HG03060 (cell line): ENCODE measurements around the gene GATAD2B.

Experiments used
- ATAC-seq: cut with Tn5 transposase; IDR thresholded peaks from one replicate; pipeline ENCODE4 v1.9.1; 2021; ENCODE audit warnings: low read depth, moderate number of reproducible peaks; ENCODE audit not compliant: unreplicated experiment

The GATAD2B gene

DNA sequence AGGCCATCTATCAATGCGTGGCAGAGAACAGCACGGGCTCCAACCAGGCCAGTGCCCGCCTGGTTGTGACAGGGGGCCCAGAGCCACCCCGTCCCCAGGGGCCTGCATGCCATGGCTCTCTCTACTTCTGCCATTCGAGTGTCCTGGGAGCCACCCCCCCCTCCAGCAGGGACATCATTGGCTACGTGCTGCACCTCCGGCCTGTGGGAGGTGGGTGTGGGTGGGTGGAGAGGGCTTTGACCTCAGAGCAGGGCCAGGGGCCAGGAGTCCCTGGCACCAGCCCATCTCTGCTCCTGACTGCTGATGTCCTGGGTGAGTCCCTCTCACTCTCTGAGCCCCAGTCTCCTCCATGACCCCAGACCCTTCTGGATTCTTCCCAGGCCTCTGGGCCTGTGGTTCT is 122.3 kb downstream of the GATAD2B start:
- no peak for ATAC-seq

DNA sequence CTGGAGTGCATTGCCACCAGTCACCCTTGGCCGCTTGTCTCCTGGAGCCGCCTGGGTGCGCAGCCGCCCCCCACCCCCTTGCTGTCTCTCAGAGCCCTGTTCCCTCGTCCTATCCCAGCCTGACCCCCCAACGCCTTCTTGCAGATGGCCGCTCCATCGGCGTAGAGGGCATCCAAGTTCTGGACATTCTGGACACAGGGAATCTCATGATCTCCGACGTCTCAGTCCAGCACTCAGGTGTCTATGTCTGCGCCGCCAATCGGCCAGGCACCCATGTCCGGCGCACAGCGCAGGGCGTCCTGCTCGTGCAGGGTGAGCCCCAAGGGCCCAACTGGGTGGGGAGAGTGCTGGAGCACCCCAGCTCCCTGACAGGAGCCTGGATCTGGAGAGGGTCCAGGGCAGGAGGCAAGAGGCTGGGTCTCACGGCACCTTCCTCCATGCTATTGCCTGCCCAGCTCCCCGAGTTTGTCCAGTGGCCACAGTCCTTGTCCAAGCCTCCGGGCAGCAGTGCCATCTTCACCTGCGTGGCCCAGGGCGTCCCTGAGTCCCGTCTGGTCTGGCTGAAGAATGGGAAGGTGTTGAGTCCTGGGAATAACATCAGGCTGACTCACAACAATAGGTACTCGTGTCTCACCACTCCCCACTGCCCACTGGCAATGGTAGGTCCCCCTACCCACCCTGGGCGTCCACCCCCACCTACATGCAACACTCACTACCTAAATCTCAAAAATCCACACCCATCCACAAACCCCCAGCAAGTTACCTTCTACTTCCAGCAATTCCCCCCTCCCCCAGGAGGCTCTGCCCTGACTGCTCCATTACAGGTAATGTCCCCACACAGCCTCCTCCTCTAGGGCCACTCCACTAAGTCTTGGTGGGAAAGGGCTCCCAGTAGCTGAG is 123.0 kb downstream of the GATAD2B start:
- ATAC-seq, result no peak

DNA sequence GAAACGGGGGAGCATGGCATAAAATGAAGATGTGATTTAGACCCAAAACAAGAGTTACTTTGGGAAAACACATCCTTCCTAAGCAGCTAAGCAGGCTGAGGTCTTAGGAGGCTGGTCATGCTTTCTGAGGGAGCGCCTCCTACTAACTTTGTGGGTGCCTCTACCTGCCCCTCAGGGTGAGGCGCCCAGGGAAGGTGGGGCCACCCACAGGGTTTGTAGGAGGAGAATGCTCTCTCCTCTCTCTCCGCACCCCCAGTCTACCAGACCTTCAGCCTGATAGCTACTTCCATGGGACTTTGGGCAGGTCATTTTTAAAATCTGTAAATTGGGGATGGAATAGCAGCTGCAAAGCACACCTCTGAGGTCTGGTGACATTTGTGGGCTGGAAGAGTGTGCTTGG is 123.8 kb downstream of the GATAD2B start:
- no peak for ATAC-seq

DNA sequence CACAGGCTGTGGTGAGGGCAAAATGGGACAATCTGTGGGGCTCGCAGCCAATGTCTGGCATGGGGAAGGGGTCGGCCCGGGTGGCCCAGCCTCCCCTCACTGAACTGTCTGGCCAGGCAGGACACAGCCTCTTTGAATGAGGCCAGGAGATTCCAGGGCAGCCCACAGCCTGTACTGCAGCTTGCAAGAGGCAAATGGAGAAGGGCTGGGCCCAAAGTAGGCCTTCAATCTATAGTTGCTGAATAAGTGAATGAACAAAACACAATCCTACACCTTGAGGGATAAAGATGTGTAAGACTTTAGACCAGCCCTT is 124.3 kb downstream of the GATAD2B start:
- no peak for ATAC-seq

DNA sequence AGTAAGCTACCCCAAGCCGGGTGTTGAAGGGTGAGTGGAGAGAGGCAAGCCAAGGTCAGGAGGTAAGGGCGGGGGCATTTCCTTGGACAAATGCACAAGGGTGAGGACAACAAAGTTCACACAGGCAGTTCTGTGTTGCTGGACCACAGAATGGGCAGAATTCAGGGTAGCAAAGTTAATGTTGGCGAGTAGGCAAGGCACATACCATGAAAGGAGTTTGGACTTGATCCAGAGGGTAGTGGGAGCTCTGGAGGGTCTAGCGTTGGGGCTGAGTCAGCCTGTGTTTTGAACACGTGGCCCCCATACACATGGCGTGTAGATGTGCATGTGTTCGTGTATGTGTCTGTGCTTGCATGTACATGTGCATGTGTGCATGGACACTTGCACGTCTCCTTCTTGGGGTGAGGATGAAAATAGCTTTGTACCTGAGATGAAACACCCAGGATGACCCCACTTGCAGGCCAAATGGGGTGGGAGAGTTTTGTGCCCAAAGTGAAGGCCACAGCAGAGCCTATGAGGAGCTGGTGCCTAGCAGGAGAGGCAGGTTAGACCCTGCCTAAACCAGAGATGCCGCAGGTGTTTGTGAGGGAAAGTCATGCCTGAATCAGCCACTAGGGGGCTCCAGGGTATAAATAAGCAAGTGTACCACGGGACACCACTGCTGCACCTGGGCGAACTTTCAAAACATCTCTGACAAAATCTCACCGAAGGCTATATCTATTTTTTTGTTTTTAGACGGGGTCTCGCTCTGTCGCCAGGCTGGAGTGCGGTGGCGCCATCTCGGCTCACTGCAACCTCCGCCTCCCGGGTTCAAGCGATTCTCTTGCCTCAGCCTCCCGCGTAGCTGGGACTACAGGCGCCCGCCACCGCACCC is 125.7 kb downstream of the GATAD2B start:
- no peak for ATAC-seq

DNA sequence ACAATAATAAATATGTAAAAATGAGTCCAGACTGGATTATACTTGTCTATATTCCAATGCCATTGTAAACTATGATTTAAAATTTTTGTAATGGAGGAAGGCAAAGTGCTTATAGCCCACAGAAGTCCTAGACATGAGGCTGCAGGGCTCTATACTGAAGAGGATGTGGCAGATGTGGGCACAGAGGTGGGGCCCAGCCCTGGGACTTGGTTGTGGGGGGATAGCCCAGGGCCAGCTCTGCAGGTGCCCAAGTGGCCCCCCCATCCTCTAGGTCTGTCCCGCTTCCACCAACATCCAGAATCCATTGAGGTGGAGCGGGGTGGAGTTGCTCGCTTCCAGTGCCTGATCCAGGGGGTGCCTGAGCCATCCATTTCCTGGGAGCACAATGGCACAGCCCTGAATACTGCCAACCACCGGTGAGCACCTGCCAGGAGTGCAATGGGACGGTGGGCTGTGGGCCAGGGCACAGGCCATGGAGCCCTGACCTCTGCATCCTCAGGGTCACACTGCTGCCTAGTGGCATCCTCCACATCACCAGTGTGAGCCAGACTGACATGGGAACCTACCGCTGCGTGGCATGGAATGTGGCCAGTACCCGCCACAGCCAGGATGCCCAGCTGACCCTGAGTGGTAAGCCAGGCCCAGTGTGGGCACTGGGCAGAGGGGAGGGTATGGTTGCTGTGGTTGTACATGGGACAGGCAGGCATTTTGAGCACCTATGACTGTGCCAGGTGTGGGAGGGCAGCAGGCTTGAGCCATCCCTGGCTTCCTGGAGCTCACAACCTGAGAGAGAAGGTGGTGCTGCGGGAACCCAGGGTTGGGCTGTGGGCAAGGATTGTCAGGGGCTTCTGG is 126.6 kb downstream of the GATAD2B start:
- no peak for ATAC-seq

DNA sequence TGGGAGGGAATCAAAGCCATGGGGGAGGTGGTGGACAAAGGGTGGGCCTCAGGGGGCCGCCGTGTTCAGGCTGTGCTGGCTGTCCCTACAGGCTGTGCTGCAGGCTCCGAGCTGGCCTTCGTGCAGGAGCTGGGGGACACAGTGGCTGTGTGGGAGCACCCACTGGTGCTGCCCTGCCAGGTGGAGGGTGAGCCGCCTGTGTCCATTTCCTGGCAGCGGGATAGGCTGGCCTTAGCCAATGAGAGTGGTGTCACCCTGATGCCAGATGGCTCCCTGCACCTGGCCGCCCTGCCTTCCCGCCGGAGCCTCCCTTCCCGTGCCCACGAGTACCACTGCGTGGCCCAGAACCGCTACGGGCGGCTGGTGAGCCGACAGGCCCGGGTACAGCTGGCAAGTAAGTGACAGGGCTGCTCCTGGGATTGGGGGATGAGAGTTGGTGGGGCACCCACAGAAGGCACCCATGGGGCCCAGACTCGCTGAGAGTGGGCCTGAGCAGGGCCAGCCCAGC is 127.4 kb downstream of the GATAD2B start:
- ATAC-seq, result no peak

DNA sequence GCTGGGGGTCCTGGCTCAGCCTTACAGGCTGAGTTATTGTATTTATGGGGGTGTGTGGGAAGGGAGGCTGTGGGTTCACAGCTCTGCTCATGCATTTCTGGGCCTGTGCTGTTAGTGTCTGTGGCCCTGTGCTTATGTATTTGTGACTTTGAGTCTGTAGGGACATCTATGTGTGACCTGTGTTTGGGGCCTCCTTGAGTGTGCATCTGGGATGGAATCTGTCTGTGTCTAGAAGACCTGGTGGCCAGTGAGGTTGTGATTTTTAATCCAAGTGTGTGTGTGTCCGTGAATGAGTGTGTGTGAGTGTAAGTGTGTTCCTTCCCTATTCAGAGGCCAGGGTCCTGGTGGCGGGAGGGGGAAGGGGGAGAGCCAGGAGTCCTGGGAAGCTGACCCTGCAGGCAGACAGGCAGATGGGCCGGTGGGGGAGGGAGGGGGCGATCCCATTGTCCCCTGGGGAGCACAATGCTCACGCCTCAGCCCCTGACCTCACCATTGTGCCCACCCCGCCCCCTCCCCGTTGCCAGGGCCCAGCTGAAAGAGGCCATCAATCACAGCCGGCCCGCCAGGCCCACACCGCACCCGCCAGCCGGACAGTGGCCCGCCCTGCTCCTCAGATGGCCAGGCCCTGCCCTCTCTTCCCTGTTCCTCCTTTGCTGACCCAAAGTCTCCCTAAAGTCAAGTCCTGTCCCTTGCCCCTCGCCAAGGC is 128.0 kb downstream of the GATAD2B start:
- ATAC-seq, result no peak

DNA sequence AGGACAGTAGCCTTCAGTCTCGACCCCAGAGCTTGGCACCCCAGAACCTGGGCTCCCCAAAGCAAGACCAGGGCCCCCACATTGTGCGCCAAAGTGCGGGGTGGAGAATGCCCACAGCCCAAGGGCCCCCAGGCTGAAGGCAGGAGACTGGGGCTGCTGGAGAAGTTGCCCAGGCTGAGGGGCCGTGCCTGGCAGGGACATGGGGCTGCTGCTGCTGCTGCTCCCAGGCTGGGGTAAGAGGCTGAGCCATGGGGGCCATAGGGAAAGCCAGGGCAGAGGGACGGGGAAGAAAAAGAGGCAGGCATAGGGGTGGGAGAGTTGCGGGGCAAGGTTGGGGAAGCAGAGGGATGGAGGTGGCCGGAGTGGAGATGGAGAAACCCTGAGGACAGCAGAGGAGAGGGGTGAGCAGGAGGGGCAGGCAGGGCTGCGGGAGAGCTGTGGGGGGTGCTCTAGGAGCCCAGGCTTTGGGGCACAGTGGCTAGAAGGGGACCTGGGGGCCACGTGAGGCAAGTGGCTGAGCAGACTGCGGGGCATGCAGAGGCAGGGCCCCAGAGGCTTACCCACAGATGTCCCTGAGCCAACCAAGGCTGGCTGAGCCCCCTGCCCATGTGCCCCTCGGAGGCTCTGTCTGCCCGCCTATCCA is 128.7 kb downstream of the GATAD2B start:
- no peak for ATAC-seq

DNA sequence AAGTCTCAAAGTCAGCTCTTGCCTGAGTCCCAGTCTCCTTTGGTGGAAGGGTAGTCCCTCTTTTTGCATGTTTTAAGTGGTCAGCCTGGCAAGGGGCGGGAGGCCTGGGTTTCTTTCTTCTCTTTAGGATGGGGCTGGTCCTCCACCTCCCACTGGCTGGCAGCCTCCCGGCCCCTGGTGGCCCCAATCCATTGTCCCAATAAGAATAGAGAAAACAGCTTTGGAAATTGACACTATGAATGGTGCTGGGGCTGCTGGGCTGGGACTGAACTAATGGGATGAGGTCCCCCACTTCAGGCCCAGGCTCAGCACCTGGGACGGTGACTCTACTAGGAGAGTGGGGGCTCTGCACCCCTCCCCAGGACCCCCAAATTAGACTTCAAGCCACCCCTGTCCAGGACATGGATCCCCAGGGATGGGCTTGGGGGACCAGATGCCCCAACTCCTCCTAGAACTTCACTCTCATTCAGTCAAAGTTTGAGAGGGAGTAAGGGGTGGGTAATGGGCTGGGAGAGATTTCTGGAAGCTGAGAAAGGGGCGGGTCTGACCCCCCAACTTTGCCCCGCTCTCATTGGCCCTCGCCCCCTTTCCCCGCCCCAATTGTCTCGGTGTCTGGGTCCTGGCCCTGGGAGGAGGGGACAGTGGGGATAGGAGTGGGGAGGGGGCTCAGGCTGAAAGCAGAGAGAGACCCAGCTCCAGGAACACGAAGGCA is 129.4 kb downstream of the GATAD2B start:
- no peak for ATAC-seq

DNA sequence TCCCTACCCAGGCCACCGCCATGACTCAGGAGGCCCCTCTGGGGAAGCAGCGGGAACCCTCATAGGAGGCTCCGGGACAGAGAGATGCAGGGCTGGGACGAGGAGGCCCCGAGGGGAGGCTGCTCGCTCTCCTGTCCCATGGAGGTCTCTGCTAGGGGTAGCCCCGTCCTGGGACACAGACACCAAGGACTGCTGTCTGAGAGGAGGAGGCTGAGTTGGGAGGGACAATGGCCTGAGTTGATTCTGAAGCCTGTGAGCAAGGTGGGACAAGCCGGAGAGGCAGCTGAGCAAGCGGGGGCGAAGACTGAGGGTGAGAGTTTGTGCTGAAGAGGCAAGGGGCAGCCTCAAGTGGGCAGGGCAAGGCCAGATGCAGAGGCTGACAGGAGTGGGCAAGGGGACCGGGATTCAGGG is 130.1 kb downstream of the GATAD2B start:
- no peak for ATAC-seq

DNA sequence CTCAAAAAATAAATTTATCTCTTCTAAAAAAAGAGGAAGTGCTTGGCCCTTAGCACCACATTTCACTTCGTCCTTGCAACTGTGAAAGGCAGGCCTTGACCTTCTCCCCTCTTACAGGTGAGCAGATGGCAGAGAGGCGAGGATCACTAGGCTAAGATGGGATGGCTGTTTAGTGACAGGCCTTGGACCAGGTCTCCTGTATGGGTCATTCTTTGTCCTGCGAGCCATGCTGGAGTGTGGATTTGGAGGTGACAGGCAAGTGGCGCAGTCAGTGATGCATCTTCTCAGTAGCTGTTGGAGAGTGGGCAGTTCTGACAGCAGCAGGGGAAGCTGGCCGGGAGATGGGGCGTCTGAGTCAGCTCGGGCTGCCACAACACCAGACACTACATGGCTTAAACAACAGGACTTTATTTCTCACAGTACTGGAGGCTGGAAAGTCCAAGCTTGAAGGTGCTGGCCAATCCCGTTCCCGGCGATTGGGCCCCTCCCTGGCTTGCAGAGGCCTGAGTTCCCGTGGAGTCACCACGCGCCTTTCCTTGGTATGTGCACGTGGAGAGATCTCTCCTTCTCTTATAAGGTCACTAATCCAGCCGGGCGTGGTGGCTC is 131.0 kb downstream of the GATAD2B start:
- no peak for ATAC-seq

DNA sequence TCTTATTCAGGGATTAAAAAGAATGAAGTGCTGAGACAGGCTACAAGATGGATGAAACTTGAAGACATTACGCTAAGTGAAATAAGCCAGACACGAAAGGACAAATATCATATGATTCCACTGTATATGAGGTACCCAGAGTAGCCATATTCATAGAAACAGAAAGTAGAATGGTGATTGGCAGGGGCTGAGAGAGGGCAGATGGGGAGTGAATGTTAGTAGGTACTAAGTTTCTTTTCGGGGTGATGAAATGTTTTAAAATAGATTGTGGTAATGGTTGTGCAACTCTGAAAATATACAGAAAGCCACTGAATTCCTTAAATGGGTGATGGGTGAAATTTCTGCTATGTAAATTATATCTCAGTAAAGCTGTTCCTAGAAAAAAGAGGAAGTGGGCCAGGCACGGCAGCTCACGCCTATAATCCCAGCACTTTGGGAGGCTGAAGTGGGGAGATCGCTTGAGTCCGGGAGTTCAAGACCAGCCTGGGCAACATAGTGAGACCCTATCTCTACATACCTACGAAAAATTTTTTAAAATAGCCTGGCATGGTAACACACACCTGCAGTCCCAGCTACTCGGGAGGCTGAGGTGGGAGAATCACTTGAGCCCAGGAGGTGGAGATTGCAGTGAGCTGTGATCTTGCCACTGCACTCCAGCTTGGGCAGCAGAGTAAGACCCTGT is 131.7 kb downstream of the GATAD2B start:
- ATAC-seq, result peak; percentile 88

DNA sequence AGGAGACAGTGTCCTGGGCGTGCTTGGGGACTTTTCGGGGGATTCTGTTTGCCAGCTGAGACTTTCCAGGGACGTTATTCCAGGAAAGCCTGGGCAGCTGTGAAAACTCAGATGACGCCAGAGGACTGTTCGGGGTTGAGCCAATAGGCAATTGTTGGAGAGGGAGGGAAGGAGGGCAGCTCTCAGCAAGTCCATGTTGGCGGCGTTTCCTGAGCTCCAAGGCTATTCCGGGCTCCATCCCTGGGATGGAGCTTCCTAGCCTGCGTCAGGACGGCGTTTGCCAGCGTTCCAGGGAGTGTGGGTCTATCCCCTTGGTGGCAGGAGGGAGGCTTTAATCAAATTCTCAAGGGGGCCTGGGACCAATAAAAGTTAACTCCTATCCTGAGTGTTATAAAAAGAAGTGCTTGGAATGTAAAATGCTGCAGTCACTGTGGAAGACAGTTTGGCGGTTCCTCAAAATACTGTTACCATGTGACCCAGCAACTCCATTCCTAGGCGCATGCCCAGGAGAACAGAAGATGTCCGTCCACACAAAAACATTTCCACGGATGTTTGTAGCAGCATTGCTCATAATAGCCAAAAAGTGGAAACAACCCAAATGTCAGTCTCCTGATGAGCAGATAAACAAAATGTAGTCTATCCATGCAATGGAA is 132.3 kb downstream of the GATAD2B start:
- no peak for ATAC-seq

DNA sequence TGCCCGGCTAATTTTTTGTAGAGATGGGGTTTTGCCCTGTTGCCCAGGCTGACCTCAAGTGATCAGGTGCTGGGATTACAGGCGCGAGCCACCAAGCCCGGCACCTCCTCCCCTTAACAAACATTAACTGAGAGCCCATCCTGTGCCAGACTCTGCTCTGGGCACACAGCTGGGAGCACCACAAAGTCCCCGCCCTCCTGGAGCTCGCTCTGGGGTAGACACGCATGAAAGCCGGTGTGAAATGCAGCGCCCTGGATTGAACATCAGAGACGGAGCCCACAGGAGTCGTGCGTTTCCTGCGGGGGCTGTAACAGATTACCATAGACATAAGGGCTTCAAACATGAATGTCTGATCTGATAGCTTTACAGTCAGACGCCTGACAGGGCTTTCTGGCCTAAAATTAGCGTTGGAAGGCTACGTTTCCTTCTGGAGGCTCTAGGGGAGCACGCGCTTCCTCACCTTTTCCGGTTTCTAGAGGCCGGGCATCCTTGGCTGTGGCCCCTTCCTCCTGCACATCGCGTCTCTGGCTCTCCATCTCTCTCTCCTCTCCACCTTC is 133.2 kb downstream of the GATAD2B start:
- ATAC-seq, result no peak

DNA sequence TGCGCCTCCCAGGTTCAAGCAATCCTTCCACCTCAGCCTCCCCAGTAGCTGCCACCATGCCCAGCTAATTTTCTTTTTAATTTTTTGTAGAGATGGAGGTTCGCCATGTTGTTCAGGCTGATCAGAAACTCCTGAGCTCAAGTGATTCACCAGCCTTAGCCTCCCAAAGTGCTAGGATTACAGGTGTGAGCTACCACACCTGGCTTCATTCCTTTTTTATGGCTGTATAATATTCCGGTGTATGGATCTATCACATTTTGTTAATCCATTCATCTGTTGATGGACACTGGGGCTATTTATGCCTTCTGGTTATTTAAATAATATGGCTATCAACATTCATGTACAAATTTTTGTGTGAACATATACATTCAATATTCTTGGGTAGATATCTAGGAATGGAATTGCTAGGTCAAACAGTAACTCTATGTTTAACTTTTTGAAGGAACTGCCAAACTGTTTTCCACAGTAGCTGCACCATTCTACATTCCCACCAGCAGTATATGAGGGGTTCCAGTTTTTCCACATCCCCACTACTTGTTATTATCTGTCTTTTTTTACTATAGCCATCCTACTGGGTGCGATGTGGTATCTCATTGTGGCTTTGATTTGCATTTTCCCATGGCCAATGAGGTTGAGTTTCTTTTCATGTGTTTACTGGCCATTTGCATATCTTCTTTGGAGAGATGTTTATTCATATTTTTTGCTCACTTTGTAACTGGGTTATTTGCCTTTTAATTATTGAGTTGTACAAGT is 136.6 kb downstream of the GATAD2B start:
- no peak for ATAC-seq
